Stimulated activated CD4-positive, alpha-beta T cell treated with anti-CD3 and anti-CD28 coated beads, TNF-alpha, amount 100 ng/mL, for 48 hours (primary cell): ENCODE measurements around the gene CRYBA1.
"Not testable (repeated sequence)": the region's sequence is repeated elsewhere in the genome, so short reads cannot be mapped to it uniquely, and the experiment has no call there.

Experiments
- DNase-seq, 3 donors: peaks; one replicate each; pipeline ENCODE4 v3.0.0-alpha.2; 2020; ENCODE audit warnings: low read depth in 3 of 3

CRYBA1 gene

DNA sequence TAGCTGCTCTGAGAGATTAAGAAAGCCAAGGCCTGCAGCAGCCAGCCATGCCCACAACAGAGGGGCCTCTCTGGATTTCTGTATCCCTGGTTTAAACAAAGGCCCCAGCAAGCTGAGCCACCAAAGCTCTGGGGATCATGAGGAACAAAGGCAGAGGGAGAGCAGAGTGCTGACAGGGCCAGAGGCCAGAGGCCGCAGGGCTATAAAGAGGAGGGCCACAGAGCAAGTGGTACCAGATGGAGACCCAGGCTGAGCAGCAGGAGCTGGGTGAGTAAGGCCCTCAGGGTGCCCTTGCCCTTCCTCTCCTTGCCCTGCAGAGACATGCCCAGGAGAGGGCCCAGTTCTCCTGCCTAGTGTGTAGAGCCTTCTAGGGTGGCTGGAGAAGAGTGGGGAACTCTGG is at the start of gene CRYBA1:
Gene CRYBA1, plus strand, starts transcription at position 232 of the 400 bp plus-strand sequence. Its CDS starts 5 bp downstream, at position 237.
- no peak for DNase-seq

- DNase-seq, result no peak
Observed at GRCh38 chr17:29197516-29198272, 49.0 kb upstream of the CRYBA1 start.

DNA sequence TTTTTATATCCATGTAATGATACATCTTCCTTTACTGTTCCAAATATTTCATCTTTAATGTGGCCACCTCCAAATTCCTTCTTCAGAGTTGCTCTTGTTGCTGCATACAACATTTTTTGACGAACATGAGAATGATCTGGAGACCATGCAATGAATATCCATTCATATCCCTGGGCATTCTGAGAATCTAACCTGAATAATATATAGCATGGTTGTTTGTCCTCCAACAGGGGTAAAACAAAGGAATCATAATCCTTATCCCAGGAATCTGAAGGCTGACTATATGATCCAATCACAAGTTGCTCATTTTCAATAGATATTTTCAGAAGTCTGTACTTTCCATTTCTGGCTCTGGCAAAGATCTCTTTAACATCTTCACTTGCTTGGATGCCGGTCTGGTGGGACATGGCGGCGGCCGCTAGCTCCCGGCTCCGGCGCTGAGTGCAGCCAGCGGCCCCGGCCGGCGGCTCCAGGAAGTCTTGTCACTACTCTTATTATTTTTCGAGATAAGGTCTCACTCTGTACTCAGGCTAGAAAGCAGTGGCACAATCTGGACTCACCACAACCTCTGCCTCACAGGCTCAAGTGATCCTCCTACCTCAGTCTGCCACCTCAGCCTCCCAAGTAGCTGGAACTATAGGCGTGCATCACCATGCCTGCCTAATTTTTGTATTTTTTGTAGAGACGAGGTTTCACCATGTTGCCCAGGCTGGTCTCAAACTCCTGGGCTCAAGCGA is 42.4 kb upstream of the CRYBA1 start:
- DNase-seq, result not testable (repeated sequence)

- no peak for DNase-seq
Observed at GRCh38 chr17:29205047-29205446, 41.6 kb upstream of the CRYBA1 start.

DNA sequence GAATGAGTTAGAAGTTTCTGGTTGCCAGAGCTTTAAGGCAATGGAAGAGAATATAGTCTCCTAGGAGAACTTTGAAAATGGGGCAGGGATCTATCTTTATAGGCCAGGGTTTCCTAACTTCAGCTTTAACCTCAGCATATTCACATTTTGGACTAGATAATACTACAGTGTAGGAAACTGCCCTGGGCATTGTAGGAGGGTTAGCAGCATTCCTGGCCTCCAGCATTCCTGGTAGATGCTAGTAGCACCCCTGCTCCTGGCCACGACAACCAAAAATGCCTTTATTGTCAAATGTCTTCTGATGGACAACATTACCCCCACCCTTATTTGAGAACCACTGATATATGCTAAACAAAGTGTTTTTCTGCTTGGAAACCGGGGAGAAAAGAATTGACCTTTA is 38.7 kb upstream of the CRYBA1 start:
- no peak for DNase-seq

GRCh38 chr17:29209073-29209472 is 37.6 kb upstream of the CRYBA1 start:
- no peak for DNase-seq

GRCh38 chr17:29210879-29211278 is 35.8 kb upstream of the CRYBA1 start:
- DNase-seq, result no peak

DNA sequence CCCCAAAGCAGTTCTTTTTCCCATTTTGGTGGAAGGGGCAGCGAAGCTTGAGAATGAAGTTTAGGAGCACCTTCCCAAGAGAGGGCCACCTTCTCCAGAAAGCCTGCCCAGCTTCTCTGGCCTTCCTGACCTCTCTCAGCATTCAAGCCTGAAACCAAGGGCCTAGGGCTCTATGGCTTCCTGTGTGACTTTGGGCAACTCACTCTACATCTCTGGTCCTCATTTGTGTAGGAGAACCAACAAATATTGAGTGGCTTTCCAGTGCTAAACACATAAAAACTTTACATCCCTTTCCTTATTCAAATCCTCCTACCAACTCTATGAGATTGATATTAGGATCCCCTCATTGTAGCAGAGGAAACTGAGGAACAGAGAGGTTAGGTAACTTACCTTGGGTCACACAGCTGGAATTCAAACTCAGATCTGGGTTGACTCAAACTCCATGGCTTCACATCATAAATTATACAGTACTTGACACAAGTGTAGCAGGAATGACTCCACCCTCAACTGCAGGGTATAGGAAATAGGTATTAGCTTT is 34.5 kb upstream of the CRYBA1 start:
- no peak for DNase-seq

DNA sequence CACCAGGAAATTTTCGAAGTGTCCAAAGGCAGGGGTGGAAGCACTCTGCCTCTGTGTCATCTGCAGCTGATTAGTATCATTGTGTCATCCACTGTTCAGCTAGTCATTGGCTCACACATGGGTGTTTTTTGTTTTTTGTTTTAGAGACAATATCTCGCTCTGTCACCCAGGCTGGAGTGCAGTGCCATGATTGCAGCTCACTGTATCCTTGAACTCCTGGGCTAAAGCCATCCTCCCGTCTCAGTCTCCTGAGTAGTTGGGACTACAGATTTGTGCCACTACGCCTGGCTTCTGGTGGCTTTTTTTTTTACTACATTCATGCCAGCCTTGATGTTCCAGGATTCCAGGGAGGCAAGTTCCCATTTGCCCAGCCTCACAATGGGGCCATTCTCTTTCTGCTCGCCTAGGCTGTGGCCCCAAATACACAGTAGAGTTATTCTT is 34.0 kb upstream of the CRYBA1 start:
- DNase-seq, result no peak

DNA sequence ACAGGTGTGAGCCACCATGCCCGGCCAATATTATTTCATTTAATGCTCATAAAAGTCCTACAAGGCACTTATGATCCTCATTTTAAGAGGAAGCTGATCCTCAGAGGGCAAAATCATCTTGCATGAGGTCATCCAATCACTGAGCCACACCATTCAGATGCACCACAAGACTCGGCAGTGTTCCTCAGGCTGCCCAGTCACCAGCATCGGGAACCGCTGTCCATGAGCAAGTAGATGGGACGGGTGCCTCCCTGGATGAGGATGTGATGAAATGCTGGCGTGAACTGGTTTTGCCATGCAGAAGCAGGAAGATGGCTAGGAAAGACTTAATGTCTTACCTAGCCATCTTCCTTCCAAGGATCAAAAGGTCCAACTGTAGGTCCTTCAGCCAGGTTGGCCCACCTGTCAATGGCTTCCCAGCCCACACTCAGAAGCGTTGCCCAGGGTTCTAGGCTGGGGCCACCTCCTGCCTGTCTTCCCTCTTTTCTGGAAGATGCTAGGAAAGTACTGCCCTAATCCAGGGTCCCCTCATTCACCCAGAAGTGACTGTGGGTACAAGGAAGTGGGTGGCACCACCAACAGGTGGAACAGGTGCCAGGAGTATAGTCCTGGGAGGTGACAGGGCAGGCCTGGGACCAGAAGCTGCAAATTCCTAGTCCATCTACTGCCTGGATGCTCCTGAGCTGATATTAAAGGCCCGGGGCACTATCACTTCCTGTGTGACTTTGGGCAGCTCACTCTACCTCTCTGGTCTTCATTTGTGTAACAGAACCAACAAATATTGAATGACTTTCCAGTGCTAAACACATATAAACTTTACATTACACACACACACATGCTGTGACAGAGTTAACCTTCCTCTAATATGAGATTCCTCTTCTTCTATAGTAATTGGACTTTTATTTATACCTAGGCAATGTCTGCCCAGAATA is 32.2 kb upstream of the CRYBA1 start:
- no peak for DNase-seq

- no peak for DNase-seq
Observed at GRCh38 chr17:29215174-29215573, 31.5 kb upstream of the CRYBA1 start.

DNA sequence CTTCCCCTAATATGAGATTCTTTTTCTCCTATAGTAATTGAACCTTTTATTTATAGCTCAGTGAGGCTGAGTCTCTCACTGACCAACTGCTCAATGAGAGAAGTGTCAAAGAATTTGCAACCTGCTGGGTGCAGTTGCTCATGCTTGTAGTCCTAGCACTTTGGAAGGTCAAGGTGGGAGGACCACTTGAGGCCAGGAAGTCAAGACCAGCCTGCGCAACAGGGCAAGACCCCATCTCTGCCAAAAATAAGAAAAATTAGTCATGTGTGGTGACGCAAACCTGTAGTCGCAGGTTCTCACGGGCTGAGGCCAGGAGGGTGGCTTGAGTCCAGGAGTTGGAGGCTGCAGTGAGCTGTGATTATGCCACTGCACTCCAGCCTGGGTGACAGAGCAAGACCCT is 30.9 kb upstream of the CRYBA1 start:
- no peak for DNase-seq

DNA sequence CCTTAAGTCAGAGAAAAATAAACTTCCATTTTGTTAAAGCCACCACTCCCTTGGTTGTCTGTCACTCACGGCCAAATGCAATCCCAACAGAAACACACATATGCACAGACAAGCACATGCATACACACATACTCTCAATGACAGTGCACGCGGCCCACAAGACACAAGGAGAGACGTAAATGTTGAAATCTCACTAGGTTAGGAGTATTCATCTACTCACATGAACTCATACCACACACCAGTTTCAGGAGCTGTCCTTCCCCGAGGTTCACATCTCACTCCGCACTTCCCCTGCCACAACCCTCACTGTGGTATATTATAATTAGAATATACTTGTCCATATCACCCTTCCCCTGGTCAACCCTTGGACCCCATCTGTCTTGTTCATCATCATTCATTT is 30.5 kb upstream of the CRYBA1 start:
- no peak for DNase-seq

DNA sequence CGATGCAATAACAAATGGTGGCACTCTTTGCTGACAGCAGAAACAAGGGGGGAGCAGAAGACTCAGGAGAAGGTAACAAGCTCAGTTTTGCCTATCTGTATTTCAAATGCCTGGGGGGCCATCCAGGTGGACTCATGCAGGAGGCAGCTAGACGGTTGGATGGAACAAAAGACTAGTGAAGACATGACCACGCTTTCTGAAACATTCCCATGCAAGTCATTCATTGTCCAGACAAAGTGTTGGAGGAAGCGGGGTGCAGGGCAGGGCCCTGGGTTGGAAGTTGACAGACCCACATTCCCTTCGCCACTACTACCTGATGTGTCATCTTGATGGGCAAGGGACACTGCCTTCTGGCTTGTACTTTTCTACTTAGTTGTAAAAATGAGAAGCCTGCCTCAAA is 29.8 kb upstream of the CRYBA1 start:
- no peak for DNase-seq

DNA sequence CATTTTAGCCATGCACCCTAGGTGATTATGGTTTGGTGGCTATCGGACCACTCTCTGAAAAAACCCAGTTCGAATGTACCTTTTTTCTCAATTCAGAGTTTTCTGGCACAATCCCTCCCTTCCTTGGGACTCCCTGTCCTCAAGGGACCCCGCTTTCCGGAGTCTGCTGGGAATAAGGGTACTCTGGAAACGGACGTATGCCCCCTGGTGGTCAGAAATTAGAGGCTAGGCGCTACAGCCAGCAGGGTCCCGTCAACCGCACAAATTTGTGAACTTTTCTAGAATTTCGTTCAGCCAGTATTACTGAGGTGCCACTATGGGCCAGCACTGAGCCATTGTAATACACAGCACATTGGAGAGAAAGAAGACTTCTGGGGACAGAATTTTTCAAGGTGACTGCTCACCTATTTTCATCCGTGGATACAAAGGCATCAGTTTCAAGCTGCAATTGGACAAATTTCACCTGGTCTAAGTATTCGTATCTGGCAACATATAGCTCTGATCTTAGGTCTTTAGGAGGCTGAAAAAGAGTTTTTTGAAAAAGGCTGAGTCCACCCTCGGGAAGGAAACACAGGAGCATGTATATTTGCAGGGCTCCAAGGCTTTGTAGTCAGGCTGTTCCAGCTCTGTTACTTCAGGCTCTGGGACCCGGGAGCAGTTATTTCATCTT is 27.1 kb upstream of the CRYBA1 start:
- DNase-seq, result peak; percentile 43 to 70 (median 60)

DNA sequence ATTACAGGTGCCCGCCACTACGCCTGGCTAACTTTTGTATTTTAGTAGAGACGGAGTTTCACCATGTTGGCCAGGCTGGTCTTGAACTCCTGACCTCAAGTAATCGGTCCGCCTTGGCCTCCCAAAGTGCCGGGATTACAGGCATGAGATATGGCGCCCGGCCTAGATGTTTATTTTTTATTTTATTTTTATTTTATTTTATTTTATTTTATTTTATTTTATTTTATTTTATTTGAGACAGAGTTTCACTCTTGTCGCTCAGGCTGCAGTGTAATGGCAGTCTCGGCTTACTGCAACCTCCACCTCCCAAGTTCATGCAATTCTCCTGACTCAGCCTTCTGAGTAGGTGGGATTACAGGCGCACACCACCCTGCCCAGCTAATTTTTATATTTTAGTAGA is 25.3 kb upstream of the CRYBA1 start:
- not testable (repeated sequence) for DNase-seq

DNA sequence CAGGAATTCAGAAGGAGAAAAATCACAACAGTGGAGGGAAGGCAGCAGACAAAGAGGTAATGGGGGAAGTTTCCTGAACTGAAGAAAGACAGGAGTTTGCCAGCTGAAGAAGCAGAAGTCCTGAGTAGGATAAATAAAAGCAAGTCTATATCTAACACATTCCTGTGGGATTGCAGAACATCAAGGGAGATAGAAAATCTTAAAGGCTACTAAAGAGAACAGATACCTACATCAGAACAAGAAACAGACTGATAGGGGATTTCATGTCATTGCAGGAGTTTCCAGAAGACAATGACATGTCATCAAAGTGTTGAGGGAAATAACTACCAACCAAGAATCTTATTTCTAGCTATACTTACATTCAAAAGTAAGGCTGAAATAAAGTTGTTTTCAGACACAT is 21.3 kb upstream of the CRYBA1 start:
- DNase-seq, result no peak

GRCh38 chr17:29233301-29233700 is 13.4 kb upstream of the CRYBA1 start:
- no peak for DNase-seq

- DNase-seq, result not testable (repeated sequence)
Observed at GRCh38 chr17:29234972-29235371, 11.7 kb upstream of the CRYBA1 start.

- no peak for DNase-seq
Observed at GRCh38 chr17:29235904-29236303, 10.8 kb upstream of the CRYBA1 start.

GRCh38 chr17:29237476-29238132 is 9.1 kb upstream of the CRYBA1 start:
- no peak for DNase-seq
